HG02852 (cell line): Measurements from ENCODE around the gene SPC25.
"Not testable (repeated sequence)": the region's sequence is repeated elsewhere in the genome, so short reads cannot be mapped to it uniquely, and the experiment has no call there.

Experiments used
- ATAC-seq: cut with Tn5 transposase; IDR thresholded peaks from one replicate; pipeline ENCODE4 v1.9.1; 2021; ENCODE audit warnings: mild to moderate bottlenecking, moderate library complexity; ENCODE audit not compliant: unreplicated experiment

Gene SPC25

GRCh38 chr2:168903888-168904287 lies 13.7 kb upstream of the SPC25 start:
- no peak for ATAC-seq

GRCh38 chr2:168901003-168901402 lies 10.8 kb upstream of the SPC25 start, which contains the start of gene G6PC2:
Gene G6PC2 (plus strand): TSS chr2:168901291. CDS start chr2:168901332, 41 bp downstream.
- no peak for ATAC-seq

DNA sequence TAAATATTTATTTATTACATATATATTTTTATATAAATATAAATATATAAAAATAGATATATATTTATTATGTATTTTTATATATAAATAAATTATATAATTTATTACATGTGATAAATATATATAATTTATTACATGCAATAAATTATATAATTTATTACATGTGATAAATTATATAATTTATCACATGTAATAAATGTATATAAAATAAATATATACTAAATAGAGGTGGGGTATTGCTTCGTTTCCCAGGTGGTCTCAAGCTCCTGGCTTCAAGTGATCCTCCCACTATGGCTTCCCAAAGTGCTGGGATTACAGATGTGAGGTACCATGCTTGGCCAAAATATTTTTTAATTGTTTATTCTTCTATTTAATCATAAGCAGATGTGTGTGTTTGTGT lies 7.2 kb upstream of the SPC25 start:
- ATAC-seq: no peak

DNA sequence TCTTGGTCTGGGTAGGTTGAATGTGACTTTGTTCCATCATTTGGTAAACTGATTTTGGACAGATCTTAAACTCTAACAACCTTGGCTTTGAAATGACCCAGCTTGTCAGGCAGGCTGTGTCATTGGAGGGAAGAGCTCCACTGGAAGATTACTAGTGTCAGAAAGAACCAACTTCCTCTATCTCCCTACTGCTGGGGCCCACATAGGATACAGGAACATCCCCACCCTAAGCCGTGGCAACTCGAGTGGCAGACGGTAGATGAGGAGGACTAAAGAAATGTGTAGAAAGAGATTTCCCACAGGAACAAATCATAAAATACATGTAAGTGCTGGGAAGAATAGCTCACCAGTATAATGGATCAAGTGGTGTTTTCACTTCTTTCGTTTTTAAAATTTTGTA lies 6.6 kb upstream of the SPC25 start:
- ATAC-seq: no peak

- no peak for ATAC-seq
These were observed 5.5 kb upstream of the SPC25 start for GRCh38 chr2:168895771-168896170.

DNA sequence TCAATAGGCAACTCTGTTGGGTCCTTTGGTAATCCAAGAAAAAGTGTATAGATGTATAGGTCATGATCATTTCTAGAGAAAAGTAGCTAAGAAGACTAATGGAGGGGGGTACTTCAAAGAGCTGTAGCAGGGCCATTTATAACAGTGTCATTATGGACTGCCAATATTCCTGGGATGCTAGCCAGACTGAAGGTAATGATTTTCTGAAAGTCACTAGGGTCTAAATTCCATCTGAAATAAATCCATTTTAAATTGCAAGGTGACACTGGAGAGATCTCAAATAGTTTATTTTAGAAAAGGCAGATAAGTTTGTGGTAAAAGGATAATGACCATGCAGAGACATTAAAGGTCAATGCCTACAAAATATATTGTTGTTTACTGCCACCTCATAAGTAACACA lies 4.5 kb upstream of the SPC25 start:
- ATAC-seq: no peak

DNA sequence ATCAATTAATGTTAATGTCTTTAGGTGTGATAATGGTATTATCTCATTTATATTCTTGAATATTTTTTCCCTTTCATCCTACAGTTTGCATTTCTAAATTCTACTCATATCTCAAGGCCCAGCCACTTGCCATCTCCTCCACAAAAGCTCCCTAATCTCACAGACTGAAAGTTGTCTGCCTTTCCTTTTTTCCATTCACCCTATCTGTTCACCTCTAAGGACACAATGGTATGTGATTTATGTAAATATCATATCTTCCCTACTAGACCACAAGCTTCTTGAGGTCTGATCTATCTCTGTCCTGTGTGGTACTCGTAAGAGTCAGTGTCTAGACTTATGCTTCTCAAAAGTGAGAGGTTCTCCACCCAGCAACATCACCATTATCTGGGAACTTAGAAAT lies 3.9 kb upstream of the SPC25 start:
- ATAC-seq: no peak

DNA sequence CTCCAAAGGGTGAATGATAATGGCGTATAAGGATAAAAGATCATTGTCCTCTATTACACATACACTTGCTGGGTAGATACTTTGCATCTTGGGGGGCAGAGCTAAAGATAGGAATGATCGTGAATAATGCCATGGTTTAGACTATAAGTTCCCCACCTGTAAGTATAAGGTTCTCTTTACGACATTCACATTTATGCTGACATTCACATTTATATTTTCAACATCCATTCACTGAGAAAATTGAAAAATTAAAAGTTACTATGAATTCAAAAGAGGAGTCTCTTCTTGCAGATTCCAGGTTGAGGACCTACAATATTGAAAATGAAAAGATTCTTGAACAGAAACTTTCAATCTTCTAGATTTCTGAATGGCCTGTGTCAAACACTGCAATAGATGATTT lies 2.1 kb upstream of the SPC25 start:
- no peak for ATAC-seq

DNA sequence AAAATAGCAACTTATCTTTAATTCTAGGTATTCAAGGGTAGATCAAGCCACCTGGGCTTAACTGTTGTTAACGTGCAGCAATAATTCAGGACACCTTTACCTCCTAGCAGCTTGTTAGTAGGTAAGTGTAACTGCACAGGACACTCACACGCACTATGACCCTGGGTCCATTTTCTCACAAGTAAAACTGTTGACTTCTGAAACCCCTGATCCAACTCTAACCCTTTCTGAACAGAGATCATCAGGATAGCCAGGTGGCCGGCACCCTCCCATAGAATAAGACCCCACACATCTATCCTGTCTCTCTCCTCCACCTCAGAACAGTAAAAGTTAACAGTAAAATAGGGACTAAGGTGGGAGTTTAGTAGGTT lies 610 bp downstream of the SPC25 start:
- ATAC-seq: no peak

GRCh38 chr2:168884975-168885374 lies 5.3 kb downstream of the SPC25 start:
- no peak for ATAC-seq

DNA sequence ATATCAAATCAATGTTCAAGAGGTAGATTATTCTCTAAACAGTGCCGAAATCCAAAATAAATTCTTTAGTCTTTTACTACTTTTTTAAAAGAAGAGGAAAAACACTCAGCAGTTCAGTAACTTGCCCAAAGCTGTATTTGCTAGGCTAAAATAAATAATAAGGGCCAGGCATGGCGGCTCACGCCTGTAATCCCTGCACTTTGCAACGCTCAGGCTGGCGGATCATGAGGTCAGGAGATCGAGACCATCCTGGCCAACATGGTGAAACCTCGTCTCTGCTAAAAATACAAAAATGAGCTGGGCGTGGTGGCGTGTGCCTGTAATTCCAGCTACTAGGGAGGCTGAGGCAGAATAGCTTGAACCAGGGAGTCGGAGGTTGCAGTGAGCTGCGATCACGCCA lies 8.1 kb downstream of the SPC25 start:
- not testable (repeated sequence) for ATAC-seq

- no peak for ATAC-seq
These were observed 15.7 kb downstream of the SPC25 start for GRCh38 chr2:168874368-168875054.

DNA sequence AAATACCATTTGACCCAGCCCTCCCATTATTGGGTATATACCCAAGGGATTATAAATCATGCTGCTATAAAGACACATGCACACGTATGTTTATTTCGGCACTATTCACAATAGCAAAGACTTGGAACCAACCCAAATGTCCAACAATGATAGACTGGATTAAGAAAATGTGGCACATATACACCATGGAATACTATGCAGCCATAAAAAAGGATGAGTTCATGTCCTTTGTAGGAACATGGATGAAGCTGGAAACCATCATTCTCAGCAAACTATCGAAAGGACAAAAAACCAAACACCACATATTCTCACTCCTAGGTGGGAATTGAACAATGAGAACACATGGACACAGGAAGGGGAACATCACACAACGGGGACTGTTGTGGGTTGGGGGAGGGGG lies 19.4 kb downstream of the SPC25 start:
- not testable (repeated sequence) for ATAC-seq

- not testable (repeated sequence) for ATAC-seq
These were observed 19.9 kb downstream of the SPC25 start for GRCh38 chr2:168870369-168870768.

GRCh38 chr2:168867164-168867563 lies 23.1 kb downstream of the SPC25 start:
- not testable (repeated sequence) for ATAC-seq

- no peak for ATAC-seq
These were observed 32.1 kb downstream of the SPC25 start for GRCh38 chr2:168858146-168858545.

GRCh38 chr2:168855601-168856000 lies 34.6 kb downstream of the SPC25 start:
- no peak for ATAC-seq

DNA sequence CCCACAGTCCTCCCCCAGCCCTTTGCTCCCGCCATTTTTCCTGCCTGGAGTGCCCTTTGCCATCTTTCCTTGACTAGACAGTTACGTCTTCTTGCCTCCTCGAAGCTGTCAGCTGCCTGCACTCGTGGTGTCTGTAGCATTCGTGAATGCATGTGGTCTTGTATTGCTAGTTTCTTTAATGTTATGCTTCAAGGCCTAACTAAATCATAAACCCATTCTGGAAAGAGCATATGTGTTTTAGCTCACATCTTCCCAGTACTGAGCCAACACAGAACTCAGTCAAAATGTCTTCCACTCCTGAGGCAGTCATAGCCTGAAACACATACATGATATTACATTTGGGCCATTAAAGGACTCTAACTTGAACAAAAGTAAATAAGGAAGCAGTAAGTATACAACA lies 35.6 kb downstream of the SPC25 start:
- no peak for ATAC-seq

DNA sequence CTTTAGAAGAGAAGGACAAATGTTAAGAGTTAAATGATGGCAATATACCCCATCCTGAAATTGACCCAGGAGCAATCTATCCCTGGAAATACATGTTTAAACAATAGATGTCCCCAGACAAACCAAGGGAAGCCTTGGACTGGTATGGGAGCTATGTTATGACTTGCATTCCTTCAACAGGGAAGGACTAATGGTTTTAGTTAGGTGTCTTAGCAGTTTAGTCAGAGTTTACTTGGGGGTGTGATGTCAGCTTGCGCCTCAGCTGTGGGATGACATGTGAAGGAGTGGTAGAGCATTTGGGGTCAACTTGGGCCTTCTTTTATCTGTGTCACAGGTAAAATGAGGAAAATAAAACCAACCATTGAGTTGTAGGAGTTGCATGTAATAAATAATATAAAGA lies 36.8 kb downstream of the SPC25 start:
- ATAC-seq: no peak

DNA sequence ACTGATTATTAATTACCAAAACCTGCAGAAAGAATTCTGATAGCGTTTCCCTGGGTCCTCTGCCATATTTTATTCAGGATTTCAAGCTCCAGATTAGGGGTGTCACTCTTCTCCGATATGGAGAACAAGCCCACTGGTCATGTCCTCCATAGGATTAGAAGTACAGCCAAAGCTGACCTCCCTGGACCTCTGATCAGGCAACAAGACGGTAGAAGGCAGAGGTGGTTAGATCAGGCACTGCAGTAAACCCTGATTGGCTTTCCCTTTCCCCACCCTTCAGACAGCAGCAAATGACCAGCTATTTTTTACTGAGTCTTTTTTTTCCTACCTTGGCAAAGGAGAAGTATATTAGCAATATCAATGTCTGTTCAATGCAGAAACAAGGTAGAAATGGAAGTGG lies 37.7 kb downstream of the SPC25 start:
- ATAC-seq: no peak

- no peak for ATAC-seq
These were observed 38.4 kb downstream of the SPC25 start for GRCh38 chr2:168851674-168852320.

DNA sequence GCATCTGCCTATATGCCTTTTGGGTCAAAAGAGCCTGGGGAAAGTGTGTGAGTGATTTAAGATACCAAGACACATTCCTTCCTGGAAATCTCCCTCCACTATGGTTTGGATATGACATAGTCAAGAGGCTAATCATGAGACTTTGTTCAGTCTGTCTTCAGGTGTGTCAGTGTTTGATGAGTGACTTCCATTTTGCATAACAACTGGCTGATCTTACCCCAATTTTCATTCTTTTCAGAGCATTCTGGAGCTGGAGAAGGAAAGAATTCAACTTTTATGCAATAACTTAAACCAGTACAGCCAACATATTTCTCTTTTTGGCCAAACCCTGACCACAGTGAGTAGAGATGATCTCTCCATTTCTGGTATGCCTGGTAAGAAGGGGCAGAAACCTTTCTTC lies 39.4 kb downstream of the SPC25 start:
- no peak for ATAC-seq

GRCh38 chr2:168849610-168850009 lies 40.6 kb downstream of the SPC25 start:
- no peak for ATAC-seq
